Testis (tissue), 2 donors: Measurements from ENCODE around the gene CPTP.

Experiments
- CTCF ChIP-seq, 3 experiments: fragments of 450-650 bp in 2 of 3; fragments of 200-600 bp in 1 of 3; sonication (generic) in 1 of 3; IDR thresholded peaks; one replicate each; pipeline ENCODE4 v1.5.1; 2016 to 2019; ENCODE audit warnings: antibody characterized with exemption in 3 of 3, mild to moderate bottlenecking in 2 of 3, moderate library complexity in 1 of 3
- POLR2A ChIP-seq: fragments of 450-650 bp; IDR thresholded peaks from one replicate; pipeline ENCODE4 v1.6.1; 2017; ENCODE audit warnings: antibody characterized with exemption, mild to moderate bottlenecking, moderate library complexity

GRCh38 chr1:1326075-1326605 is 1.5 kb downstream of the CPTP start:
- TF ChIP-seq POLR2A (no peak), CTCF (IDR thresholded peaks at IDR 0.05) (no peak)
